IPS-18c (cell line): Measurements from ENCODE around the gene MYO18B.

Experiments
- H3K4me3 ChIP-seq: 2 replicates; pipeline ENCODE4 v1.7.0; 2013; ENCODE audit warnings: low read depth, mild to moderate bottlenecking, low read length, moderate library complexity; ENCODE audit not compliant: insufficient read depth
- H3K9me3 ChIP-seq: one replicate; pipeline ENCODE4 v1.6.1; 2013; ENCODE audit warnings: mild to moderate bottlenecking, low read length, moderate library complexity; ENCODE audit not compliant: control insufficient read depth, insufficient read depth

The MYO18B gene

GRCh38 chr22:25922141-25922540 lies 180.2 kb downstream of the MYO18B start:
- Histone ChIP-seq H3K4me3 (no peak overlapping the region), H3K9me3 (no peaks in the 10 kb centered on the region)

- H3K9me3 ChIP-seq = no peaks in the 10 kb centered on the region
Observed at GRCh38 chr22:25923914-25924313, 181.9 kb downstream of the MYO18B start.

DNA sequence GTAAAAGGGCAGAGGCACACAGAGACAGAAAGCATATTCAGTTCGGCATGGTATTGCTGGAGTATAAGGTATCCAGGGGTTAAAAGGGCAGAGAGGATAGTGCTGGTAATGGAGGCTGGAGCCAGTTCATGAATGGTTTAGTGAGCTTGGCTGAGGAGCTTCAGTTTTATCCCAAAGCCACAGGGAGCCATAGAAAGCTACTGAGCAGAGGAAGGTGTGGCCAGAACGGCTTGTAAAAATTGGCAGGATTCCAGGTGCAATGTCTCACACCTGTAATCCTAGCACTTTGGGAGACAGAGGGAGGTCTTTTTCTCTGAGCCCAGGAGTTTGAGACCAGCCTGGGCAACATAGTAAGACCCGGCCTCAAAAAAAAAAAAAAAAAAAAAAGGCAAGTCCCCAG lies 186.1 kb downstream of the MYO18B start:
- H3K4me3 ChIP-seq = no peak overlapping the region
- H3K9me3 ChIP-seq = no peaks in the 10 kb centered on the region

More at GRCh38 chr22:25923914-25924313, 181.9 kb downstream of the MYO18B start:
- no peak overlapping the region for H3K4me3 ChIP-seq

GRCh38 chr22:25929321-25929878 lies 187.4 kb downstream of the MYO18B start:
- H3K4me3 ChIP-seq = no peak overlapping the region
- no peaks in the 10 kb centered on the region for H3K9me3 ChIP-seq

GRCh38 chr22:25930083-25930482 lies 188.1 kb downstream of the MYO18B start:
- Histone ChIP-seq H3K9me3 (no peaks in the 10 kb centered on the region), H3K4me3 (no peak overlapping the region)

DNA sequence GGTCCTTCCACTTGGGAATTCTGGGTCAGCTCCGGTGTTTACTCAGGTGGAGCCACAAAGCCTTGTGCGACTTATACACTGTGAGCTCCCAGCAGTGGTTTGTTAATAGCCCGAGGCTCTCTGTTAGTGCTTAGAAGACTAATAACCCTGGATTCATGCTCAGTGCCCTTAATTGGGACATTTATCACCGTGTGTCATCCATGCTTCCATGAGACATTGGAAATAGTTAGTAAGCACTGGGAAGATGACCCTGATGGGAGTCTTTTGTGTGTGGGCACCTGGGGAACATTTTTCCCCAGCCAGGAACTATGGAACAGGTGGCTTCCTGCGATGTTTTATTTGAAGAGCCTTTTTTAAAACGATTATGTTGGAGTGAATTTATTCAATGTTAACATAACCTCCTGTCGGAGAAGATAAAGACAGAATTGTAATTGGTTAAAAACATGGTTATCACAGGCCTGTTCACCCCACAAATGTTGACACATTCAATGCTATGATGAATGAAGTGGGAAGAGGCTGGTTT lies 188.9 kb downstream of the MYO18B start:
- Histone ChIP-seq H3K9me3 (no peaks in the 10 kb centered on the region), H3K4me3 (no peak overlapping the region)

DNA sequence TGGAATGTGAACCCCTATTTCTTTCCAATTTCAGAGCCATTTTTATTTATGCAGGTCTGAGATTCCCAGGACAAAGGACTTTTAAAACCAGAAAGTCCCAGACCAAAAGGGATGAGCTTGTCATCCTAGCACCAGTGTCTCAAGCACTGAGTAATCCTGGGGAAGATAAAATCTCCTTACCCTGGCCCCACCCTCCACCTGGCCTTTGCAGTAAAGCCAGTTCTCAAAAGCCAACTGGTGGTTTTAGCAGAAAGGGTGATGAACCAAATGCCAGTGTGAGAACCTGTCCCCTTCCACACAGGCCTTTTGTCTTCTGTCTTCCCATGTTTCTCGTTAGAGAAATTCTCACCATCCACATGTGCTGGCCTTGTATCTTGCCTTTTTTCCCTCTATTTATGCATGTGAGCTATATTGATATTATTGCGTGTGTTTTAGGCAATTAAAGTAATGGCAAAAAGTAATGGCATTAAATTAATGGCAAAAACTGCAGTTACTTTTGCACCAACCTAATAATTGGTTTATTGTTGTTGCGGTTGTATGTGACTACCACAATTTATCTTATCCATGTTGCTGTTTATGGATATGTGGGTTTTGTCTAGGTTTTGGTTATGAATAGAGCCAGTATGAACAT lies 191.3 kb downstream of the MYO18B start:
- Histone ChIP-seq H3K9me3 (no peaks in the 10 kb centered on the region), H3K4me3 (no peak overlapping the region)

- Histone ChIP-seq H3K4me3 (peak overlapping the region; percentile 22; the same call in 1 of the 2 replicates), H3K9me3 (no peaks in the 10 kb centered on the region)
Observed at GRCh38 chr22:25935266-25936058, 193.5 kb downstream of the MYO18B start.

GRCh38 chr22:25938151-25938550 lies 196.2 kb downstream of the MYO18B start:
- H3K9me3 ChIP-seq = no peaks in the 10 kb centered on the region

GRCh38 chr22:25939384-25939783 lies 197.4 kb downstream of the MYO18B start:
- no peak overlapping the region for H3K4me3 ChIP-seq
- H3K9me3 ChIP-seq = no peaks in the 10 kb centered on the region

More at GRCh38 chr22:25938151-25938550, 196.2 kb downstream of the MYO18B start:
- H3K4me3 ChIP-seq = no peak overlapping the region

- Histone ChIP-seq H3K4me3 (no peak overlapping the region; the same call in 1 of the 2 replicates), H3K9me3 (no peaks in the 10 kb centered on the region)
Observed at GRCh38 chr22:25940479-25940878, 198.5 kb downstream of the MYO18B start.

DNA sequence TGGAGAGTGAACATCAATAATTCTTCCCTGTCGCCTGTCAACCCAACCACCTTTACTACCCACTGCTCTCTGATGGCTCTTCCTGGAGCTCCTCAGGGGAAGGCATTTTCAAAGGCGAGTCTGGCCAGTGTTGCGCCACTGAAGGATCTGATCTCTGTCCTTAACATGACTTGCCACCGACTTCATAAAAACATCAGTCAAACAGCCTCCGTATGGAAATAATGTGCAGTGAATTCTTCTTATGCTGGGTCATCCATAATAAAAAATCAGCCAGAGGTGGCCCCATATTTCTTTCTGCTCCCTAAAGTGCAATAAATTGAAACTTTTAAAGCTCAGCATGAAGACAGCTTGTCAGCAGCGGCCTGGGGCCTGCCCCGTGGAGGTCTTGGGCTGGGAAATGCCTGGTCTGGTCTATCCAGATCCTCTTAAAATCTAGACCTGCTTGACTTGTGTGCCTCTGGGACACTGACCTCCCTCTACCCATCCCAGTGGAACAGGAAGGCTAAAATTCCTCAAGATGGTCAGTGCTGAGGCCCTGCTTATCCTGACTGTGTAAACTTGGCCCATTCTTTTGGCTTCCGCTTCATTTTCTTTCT lies 199.5 kb downstream of the MYO18B start:
- Histone ChIP-seq H3K4me3 (no peak overlapping the region), H3K9me3 (no peaks in the 10 kb centered on the region)

GRCh38 chr22:25942115-25942855 lies 200.3 kb downstream of the MYO18B start:
- Histone ChIP-seq H3K9me3 (no peaks in the 10 kb centered on the region), H3K4me3 (no peak overlapping the region)

DNA sequence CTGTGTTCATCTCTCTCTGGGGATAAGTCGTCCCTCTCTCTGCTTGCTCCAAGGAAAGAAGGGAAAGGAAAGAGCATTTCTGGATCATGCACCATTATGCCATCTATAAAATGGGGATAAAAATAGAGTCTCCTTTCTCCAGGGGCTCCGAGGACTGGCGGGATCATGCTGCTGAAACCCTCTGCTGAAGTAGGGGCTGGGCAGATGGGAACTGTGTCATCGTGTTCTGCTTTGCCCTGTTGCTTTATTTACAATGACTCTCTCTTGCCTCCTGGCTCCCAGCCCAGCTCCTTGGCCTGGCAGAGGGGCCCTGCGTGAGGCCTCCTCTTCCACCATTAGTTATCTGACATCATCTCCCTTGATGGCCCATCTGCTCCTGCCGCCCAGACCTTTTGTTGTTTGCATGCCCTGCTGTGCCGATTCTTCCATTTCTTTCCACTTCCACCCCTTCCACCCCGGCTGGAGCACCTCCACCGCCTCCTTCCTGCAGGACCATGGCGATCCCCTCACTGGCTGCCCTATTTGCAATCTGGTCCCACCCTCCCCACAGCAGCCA lies 200.9 kb downstream of the MYO18B start:
- Histone ChIP-seq H3K4me3 (no peak overlapping the region), H3K9me3 (no peaks in the 10 kb centered on the region)

GRCh38 chr22:25950111-25950510 lies 208.1 kb downstream of the MYO18B start:
- Histone ChIP-seq H3K4me3 (no peak overlapping the region), H3K9me3 (peaks cover 5% of the 10 kb centered on the region)

- H3K9me3 ChIP-seq = peaks cover 5% of the 10 kb centered on the region
- H3K4me3 ChIP-seq = no peak overlapping the region
Observed at GRCh38 chr22:25953276-25953675, 211.3 kb downstream of the MYO18B start.

DNA sequence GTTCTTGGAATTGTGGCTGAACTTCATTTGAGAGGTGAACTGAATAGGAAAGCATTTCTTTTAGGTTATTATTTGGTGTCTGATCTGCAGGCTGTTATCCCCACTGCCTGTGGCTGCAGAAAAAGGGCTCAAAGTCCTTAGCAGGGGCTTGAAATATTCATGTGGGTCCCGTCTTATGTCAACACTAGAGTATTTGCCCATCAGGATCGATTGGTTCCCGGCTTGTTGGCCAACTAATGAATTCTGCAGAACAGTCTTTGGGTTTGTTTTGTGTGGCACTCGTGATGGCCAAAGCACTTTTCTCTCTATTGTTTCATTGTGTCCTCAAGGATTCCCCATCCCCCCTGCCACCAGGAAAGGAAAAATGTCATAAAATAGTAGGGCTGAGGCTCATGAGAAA lies 211.9 kb downstream of the MYO18B start:
- Histone ChIP-seq H3K9me3 (peaks cover 3% of the 10 kb centered on the region), H3K4me3 (no peak overlapping the region)
